ENCODE data around the gene MYH10.

- TF ChIP-seq ZNF366 (tag by site-specific recombination; conservative IDR thresholded peaks at IDR 0.05) (no peak), CTCF (tag by site-specific recombination; IDR thresholded peaks at IDR 0.05) (no peak), ZFHX2 (tag by site-specific recombination; conservative IDR thresholded peaks at IDR 0.05) (no peak), GLI2 (tag by site-specific recombination; IDR thresholded peaks at IDR 0.05; ENCODE audit: borderline replicate concordance, low read depth) (no peak), ZNF670 (tag by site-specific recombination; IDR thresholded peaks at IDR 0.05; ENCODE audit: low read depth) (no peak), FEZF1 (tag by site-specific recombination; IDR thresholded peaks at IDR 0.05) (no peak), ZNF155 (tag by site-specific recombination; IDR thresholded peaks at IDR 0.05) (no peak), PBX3 (CRISPR knock-in tag; IDR thresholded peaks at IDR 0.05) (no peak), ZNF423 (tag by site-specific recombination; IDR thresholded peaks at IDR 0.05) (no peak)
Observed at GRCh38 chr17:8468127-8468526, 162.4 kb downstream of the MYH10 start.
